Suprapubic skin (tissue), 4 donors: ENCODE measurements around the gene MSN.

Experiments
- CTCF ChIP-seq, 2 donors: fragments of 200-600 bp in 1 of 2; fragments of 450-650 bp in 1 of 2; sonication (generic) in 1 of 2; IDR thresholded peaks; one replicate each; pipeline ENCODE4 v1.5.1; 2016 to 2019; ENCODE audit warnings: antibody characterized with exemption in 2 of 2, mild to moderate bottlenecking in 1 of 2, moderate library complexity in 1 of 2
- EP300 ChIP-seq: sonication (generic); formaldehyde crosslinking; IDR thresholded peaks from one replicate; pipeline ENCODE4 v1.6.1; 2017; ENCODE audit warnings: antibody characterized with exemption
- POLR2A ChIP-seq, 2 donors: fragments of 450-650 bp; IDR thresholded peaks; one replicate each; pipeline ENCODE4 v1.6.1; 2017; ENCODE audit warnings: antibody characterized with exemption in 2 of 2, mild to moderate bottlenecking in 2 of 2, moderate library complexity in 2 of 2
- POLR2AphosphoS5 ChIP-seq, 3 donors: sonication (generic); formaldehyde crosslinking; IDR thresholded peaks; one replicate each; pipeline ENCODE4 v1.6.1; 2017; ENCODE audit warnings: antibody characterized with exemption in 3 of 3

GRCh38 chrX:65731684-65732289 lies 64.3 kb downstream of the MSN start:
- TF ChIP-seq CTCF (IDR thresholded peaks at IDR 0.05) = no peak
- TF ChIP-seq POLR2AphosphoS5 (IDR thresholded peaks at IDR 0.05) = no peak
- TF ChIP-seq EP300 = no peak
- no peak for TF ChIP-seq POLR2A (IDR thresholded peaks at IDR 0.05)
